ENCODE results near the gene PPFIA2.

PPFIA2 gene

DNA sequence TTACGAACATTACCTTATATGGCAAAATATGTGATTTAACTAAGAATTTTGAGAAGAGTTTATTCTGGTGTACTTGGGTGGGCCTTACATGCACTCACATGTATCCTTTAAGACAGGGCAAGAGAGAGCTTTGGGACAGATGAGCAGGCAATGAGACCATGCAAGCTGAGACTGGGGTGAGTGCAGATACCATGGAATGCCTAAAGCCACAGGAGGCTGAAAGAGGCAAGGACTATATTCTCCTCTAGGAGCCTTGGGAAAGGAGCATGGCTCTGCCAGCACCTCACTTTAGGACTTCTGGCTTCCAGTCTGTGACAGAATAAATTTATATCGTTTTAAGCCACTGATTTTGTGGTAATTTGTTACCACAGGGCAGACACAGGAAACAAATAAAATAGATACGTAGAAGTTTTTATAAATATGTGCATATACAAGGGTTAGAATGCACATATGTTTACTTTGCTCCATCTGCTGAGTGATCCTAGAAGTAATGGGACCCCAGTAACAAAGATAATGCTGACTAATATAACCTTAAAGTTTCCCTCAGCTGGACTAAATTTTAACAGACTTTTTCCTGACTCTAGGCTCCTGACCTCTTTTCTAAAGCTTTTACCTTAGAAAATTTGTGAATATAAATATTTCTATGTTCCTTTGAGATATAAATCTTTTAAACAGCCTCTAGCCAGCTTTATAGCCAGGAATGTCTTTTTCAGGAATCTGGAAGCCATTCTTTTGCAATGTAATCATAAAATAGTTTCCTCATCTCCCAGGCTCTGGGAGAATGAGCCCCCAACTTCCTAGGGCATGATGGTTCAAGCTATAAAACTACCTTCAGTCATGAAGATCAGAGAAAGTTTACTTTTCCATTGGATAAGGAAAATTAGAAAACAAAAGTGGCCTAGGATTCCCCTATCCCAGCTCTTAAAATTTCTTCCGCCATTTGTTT lies 216.8 kb downstream of the PPFIA2 start:
- no peak for DNase-seq

DNA sequence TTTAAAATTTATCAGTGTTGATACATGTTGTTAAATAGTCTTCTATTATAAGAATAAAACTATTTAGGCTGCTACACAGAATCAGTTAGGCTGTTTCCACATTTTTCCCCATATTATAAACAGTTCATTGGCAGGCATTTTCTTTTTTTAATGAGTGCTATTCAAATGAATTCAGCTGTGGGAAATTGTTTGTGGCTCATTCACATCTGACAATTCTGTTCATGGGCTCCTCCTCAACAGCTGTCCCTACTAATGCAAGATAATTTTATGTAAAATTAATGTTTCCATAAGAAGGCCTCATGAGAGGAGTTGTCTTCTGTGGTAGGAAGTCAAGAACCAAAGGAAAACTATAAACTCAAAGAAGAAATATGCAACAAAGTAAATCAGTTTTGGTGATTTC lies 218.0 kb downstream of the PPFIA2 start:
- no peak for DNase-seq

- no peak for DNase-seq
Observed at GRCh38 chr12:81539279-81539678, 219.9 kb downstream of the PPFIA2 start.

- DNase-seq = no peak
Observed at GRCh38 chr12:81533054-81533453, 226.1 kb downstream of the PPFIA2 start.

GRCh38 chr12:81530352-81530751 lies 228.8 kb downstream of the PPFIA2 start:
- no peak for DNase-seq

GRCh38 chr12:81520064-81520945 lies 238.8 kb downstream of the PPFIA2 start:
- no peak for DNase-seq

DNA sequence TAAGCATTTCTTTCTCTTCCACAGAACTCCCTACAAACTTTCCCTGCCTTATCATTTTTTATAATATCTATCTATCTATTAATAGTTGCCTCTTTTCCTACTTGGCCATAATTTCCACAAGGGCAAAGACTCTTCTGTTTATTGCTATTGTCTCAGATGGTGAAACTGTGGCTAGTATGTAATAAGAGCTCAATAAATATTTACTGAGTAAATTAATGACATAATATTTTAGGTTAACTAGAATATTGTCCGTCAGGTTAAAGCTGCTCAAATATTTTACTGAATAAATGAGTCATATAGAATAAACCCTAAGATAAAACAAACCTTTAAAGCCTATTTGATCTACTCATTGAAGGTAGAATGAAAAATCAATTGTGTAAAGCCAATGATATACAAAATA lies 240.5 kb downstream of the PPFIA2 start:
- no peak for DNase-seq

DNA sequence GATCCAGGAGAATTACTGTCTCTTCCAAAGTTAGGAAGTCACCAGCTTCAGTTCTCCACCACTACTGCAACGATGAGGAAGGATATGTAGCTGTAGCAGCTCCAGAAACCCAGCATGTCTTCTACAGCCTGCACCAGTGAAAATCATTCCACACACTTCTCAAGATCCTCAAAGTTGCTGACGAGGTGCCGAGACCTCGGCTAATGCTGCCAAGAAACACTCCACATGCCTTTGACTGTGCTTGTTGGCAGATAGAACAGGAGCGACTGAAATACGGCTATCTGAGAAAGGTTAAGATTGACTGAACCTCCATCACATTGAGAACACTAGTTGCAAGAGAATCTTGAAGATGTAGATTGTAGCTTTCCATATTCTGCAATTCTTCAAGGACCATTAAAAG lies 241.9 kb downstream of the PPFIA2 start:
- DNase-seq = no peak

DNA sequence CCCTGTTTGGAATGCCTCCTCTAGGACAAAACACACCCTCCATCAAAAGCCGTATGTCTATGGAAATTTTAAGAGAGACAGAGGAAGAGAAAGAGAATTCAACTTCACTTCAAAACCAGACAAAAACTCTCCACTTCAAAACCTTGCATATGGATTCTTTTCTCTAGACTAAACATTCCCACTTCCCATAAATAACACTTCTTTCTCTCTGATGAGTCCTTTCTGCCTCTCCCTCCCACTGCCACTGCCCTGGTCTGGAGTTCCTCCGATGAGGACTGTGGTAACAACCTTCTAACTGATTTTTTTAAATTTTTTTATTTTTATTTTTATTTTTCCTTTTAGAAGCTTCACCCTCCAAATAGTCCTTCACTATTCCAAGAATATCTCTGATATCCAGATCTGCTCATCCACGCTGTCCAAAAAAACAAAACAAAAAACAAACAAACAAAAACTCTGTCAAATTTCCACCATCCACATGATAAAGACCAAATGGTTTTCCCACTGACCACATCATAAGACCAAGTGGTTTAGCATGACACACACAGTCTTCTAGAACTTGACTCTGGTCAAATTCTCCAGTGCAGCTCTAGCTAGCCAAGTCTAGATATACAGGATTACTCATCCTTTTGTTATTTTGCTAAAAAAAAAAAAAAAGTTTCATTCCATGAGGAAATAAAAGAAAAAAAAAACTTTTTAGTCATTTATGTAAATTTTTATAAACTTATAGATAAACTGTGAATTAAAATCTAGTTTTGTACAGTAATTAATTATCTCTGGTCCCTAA lies 256.0 kb downstream of the PPFIA2 start:
- DNase-seq = no peak

DNA sequence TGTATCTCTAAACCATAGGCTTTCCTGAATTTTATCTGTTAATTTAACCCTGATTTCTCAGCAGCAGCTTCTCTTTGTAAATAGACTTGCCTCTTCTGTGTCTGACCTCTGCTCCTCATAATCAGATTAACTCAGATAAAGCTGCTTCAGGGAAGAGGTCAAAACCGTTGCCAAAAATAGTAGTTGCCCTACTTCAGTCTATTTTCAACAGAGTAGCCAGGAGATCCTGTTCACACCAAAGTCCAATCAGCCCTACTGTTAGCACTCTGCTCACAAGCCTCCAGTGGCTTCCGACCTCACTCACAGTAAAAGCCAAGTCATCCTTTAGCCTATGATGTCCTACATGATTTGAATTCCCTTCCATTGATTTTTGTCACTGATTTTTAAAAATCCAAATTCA lies 258.4 kb downstream of the PPFIA2 start:
- DNase-seq = no peak

DNA sequence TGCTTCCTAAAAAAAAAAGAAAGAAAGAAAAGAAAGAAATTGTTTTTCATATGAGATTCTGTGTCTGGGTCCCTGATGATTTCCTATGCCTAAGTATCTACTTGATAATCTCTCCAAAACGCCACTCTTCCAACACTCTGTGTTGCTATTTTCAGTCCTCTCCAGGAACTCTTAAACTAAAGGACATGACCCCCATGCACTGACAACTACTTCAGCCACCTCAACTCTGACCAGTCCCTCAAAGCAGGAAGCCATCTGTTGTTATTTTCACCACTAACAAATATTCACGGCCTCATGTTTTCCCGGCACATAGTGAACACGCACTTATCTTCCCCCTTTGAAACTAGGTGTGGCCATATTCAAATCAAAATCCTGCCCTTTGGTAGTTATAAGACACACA lies 259.3 kb downstream of the PPFIA2 start:
- no peak for DNase-seq

DNA sequence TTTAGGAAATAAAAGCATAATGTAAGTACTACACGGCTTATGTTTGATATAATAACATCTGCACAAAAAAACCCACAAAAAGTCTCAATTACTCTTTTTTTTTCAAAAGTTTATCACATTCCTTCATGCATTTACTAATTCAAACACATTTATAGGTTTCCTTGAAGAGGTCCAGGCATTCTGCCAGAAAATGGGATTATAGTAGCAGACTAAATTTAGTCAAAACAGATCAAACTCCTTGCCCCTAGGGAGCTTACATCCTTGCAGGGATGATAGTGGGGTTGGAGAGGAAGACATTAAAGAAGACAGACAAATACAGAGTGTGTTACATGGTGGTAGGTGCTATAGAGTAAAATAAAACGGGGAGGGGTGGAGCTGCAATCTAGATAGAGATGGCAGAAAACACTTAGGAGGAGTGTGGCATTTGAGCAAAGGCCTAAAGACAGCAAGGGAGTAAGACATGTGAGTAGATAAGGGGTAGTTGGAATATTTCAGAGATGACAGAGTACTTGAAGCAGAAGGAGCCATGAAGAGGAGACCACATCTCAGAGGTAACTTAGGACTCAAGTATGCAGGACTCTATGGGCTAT lies 266.9 kb downstream of the PPFIA2 start:
- DNase-seq = no peak

GRCh38 chr12:81472934-81473333 lies 286.2 kb downstream of the PPFIA2 start:
- no peak for DNase-seq

GRCh38 chr12:81470923-81471322 lies 288.2 kb downstream of the PPFIA2 start:
- no peak for DNase-seq

DNA sequence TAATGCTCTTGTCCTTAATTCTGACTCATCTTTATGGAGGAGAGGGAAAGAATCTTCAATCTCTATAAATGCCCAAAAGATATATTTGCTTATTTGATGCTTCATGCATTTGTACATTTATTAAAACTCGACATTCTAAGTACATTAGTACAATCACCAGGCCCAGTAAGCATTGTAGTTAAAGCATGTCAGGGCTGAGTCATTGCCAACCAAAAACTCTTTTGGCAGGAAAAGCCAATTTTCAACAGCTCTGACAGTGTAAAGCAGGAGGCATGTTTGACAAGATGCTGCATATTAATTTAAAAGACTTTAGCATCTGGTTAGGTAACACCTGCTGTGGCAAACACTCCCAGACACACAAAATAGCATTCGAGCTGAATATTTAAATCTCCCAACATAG lies 290.9 kb downstream of the PPFIA2 start:
- DNase-seq = no peak

DNA sequence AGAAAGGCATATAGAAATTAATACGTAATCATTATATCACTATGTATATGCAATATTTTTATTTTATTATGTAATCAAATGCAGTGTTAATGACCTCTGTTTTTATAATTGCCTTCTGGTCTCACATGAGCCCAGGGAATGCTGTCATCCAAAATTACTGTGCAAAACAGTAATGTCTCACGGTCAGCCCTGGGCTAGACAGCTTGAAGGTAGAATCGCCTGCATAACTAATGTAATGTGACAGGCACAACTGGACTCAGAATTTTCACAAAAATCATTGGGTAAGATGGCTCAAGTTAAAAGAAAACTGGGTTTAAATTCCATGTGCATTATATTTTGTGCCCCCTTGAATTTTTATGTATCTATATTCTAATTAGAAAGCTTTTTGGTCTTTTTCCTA lies 293.3 kb downstream of the PPFIA2 start:
- DNase-seq = no peak

DNA sequence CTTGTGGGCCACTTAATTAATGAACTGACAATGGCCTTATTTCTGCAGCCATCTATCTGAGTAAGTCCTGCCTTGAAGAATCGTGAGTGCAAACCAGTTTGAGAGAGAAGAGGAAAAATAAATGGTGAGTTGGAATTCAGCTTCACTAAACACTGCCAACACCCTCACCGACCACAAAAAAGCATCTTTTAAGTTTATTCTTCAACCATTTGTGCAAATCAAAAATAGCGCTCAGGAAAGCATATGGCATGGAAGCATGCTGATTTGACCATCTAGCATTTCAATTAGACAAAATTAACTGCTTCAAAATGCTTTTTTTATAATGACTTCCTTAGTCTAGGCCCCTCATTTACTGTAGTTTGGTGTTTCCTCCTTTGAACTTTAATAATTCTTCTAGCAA lies 294.0 kb downstream of the PPFIA2 start:
- DNase-seq = no peak

GRCh38 chr12:81461163-81461562 lies 298.0 kb downstream of the PPFIA2 start:
- DNase-seq = no peak

DNA sequence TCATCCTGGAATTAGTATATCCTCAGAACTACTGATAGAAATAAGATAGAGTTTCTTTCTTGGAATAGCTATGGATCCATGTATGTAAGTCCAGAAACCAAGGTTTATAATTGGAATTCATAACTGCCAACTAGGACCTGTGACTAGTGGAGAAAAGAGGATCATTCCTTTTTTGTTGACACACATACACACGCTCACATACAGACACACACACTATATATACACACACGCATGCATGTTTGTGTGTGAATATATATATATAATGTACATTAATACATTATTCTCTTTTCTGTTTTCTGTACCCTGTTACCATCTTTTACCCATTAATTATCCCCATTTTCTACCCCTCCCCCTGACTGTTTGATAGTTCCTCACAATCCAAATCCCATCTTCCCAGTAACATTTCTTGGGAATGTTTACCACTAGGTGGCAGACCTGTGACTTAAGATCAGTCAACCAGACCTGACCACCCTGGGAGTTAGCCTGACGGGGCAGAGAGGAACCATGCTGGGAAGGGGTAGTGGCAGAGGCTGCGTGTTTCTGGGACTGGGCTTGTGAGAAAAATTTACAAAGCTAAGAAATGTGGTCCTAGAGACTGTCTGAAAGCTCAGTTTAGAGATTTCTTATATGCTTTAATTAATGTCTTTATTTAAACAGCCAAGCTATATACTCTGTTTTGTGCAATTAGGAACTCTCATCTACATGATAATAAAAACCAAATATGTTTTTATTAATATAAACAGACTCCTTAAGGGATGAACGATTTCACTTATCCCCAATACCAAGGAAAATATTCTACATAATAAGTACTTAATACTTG lies 308.0 kb downstream of the PPFIA2 start:
- no peak for DNase-seq

GRCh38 chr12:81441629-81442028 lies 317.5 kb downstream of the PPFIA2 start:
- DNase-seq = no peak

DNA sequence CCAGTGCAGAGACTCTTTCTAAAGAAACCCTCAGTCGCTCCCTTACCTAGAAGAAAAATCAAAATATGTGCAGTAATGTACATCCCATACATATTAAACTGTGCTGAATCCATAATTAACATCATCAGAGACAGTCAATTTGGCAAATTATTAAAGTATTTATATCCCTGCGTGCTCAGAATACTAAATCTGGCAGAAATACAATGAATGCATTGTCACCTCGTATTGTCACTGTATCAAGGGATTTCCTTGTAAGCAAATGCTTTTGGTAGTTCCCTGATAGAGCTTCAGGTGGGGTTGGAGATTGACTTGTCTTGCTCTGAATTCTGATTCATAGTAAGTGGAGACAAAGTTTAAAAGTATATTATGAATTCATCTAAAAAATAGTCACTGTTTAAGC lies 319.1 kb downstream of the PPFIA2 start:
- DNase-seq = no peak

DNA sequence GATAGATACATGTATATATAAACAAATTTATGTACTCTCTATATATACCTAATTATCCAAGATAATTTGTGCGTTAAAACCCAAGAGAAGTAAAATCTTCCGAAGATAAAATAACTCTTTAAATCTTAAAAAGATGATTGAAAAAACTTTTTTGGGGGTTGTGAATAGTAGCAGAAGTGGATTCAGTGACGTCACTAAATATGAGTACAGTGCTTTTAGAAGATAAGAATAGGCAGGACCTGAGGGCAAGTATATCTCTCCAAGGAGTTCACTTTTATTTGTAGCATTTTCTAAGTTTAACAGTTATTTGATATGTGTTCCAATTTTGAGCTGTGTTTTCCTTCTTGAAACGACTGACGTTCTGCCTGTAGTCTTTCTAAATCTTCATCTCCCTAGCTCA lies 319.8 kb downstream of the PPFIA2 start:
- no peak for DNase-seq
